GM21390 (cell line): ENCODE data around the gene TEAD1.

Experiments
- ATAC-seq: cut with Tn5 transposase; IDR thresholded peaks from one replicate; pipeline ENCODE4 v1.9.1; 2021; ENCODE audit not compliant: unreplicated experiment

TEAD1 gene

GRCh38 chr11:12925520-12925919 lies 251.3 kb downstream of the TEAD1 start:
- ATAC-seq: no peak

DNA sequence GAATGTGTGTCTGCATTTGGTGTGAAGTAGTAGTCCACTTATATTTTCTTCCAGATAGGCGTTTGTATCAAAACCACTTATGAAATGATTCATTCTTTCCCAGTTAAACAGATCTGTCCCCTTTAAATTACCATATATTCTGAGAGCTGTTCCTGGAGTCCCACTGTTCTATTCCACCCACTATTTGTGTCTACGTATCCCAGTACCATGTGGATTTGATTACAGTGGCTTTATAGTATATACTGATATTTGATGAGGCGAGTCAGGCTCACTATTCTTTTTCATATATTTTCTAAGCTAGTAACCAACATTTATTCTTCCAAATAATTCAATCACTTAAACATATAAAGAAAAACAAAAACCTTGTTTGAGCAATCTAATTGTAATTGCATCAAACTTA lies 253.0 kb downstream of the TEAD1 start:
- no peak for ATAC-seq

GRCh38 chr11:12927886-12928285 lies 253.7 kb downstream of the TEAD1 start:
- no peak for ATAC-seq

- no peak for ATAC-seq
Observed at GRCh38 chr11:12930850-12931249, 256.6 kb downstream of the TEAD1 start.

DNA sequence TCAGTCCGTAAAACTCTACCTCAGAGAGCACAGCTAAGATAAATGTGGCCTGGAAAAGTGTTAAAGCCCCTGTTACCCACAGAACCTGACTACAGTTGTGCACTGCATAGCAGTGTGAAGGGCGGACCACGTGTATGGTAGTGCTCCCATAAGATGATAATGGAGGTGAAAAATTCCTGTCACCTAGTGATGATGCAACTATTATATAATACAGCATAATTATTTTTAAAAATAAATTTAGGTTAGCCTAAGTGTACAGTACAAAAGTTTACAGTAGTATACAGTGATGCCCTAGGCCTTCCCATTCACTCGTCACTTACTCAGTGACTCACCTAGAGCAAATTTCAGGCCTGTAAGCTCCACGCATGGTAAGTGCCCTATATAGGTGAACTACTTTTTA lies 258.3 kb downstream of the TEAD1 start:
- no peak for ATAC-seq

- no peak for ATAC-seq
Observed at GRCh38 chr11:12936200-12936599, 262.0 kb downstream of the TEAD1 start.

DNA sequence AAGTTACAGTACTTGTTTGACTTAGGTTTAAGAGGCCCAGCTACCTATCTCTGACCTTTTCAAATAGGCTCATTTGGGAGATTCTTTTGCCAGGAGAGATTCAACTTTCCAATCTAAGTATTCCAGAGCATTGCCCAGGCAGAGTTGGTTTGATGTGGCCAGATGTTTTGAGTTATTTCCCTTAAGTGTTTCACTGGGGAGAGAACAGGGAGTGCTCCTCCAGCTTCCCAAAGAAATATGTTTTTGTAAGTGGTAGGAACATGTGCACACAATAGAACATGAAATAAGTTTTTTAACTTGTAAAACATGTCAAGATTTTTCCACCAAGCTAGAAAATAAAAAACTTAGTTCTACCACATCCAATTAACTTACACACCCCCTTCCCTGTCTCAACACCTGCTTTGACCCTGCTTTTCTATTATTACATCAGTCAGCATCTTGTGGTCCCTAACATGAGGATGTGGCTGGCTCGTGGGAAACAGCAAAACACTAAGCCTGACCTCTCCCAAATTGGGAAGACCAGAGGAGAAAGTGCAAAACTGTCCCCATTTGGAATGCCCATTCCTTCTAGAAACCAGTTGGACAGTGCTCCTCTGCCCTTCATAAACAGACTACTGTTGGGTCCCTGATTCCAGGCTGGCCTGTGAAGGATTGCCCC lies 264.5 kb downstream of the TEAD1 start:
- ATAC-seq: no peak

DNA sequence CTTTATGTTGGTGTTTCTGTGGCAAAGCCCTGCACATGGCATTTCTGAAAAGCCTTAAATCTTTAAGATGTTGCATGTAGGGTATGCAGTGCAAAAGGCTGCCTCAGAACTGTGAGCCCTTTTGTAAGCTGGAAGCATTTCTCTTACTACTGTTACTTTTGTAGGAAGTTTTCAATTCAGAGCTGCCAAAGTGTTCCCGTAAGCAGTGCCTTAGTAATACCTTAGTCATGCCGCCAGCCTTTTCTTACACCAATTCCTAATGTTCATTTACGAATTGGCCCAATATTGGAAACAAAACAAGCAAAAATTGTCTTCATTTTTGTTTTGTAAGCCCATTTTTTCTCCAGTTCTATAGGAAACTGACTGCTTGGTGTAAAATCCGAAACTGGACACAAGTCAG lies 267.4 kb downstream of the TEAD1 start:
- no peak for ATAC-seq

DNA sequence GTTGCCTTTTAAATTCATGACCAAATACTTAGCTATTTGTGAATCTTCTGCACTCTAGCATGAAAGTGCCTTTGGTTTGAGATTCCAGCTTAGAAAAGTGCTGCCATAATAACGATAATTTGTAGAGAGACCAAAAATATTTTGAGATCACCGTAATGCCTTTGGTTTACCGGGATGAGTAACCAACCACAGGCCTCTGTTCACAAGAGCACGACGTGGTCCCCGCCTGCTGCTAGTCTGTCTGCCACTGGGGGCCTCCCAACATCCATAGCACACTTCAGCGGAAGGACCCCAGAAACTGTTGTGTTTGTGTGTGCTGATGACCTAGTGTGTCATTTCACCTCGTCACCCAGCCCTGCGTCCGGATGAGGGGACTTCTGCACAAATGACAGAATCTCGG lies 267.9 kb downstream of the TEAD1 start:
- no peak for ATAC-seq

DNA sequence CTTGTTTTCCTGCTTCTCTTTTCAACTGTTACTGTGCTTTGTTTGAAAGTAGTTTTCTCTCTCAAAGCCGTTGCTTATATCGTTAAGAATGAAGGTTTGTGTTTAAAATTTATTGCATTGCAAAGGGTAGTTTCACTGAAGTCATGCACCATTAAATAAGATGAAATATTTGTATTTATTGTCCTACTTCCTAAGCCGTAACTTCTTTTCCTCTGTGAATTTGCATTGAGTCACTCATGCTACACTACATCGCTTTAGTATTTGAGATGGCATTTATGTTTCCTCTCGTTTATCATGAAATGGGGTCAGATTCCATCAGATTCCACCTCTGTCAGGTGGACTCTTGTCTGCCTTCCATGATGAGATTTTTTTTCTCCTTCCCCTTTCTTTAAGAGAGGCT lies 269.1 kb downstream of the TEAD1 start:
- ATAC-seq: no peak

- no peak for ATAC-seq
Observed at GRCh38 chr11:12944889-12945288, 270.7 kb downstream of the TEAD1 start.

GRCh38 chr11:12949453-12949852 lies 275.2 kb downstream of the TEAD1 start:
- ATAC-seq: no peak

DNA sequence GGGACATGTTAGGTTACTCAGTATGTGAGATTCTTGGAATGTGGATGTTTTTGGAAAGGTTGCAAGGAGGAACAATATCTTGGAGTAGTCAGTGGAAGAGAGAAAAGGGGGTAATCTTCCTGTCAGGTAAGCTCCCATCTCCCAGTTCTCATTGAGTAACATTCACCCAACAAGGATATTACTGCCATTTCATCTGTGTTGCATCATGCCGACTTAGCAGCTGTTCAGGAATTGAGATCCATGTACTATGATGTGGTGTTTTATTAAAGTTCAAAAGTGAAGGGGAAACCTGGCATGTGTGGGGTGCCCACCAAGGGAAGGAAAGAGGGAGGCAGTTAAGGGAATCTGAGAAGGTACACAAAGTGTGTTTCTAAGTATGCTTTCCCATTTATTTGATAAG lies 276.4 kb downstream of the TEAD1 start:
- ATAC-seq: no peak

GRCh38 chr11:12951376-12951775 lies 277.2 kb downstream of the TEAD1 start:
- ATAC-seq: no peak

- ATAC-seq: no peak
Observed at GRCh38 chr11:12952094-12952493, 277.9 kb downstream of the TEAD1 start.

DNA sequence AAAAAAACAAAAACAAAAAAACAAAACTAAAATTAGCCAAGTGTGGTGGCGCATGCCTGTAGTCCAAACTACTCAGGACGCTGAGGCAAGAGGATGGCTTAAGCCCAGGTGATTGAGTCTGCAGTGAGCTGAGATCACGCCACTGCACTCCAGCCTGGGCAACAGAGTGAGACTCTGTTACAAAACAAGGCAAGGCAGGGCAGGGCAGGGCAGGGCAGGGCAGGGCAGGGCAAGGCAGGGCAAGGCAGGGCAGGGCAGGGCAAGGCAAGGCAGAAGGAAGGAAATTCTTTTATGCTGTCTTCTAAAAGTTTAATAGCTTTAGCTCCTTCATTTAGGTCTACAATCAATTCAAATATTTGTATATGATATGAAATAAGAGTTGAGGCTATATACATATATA lies 284.8 kb downstream of the TEAD1 start:
- ATAC-seq: no peak

GRCh38 chr11:12961615-12962014 lies 287.4 kb downstream of the TEAD1 start:
- ATAC-seq: no peak

- ATAC-seq: no peak
Observed at GRCh38 chr11:12962306-12962705, 288.1 kb downstream of the TEAD1 start.

GRCh38 chr11:12963051-12963450 lies 288.8 kb downstream of the TEAD1 start:
- no peak for ATAC-seq

DNA sequence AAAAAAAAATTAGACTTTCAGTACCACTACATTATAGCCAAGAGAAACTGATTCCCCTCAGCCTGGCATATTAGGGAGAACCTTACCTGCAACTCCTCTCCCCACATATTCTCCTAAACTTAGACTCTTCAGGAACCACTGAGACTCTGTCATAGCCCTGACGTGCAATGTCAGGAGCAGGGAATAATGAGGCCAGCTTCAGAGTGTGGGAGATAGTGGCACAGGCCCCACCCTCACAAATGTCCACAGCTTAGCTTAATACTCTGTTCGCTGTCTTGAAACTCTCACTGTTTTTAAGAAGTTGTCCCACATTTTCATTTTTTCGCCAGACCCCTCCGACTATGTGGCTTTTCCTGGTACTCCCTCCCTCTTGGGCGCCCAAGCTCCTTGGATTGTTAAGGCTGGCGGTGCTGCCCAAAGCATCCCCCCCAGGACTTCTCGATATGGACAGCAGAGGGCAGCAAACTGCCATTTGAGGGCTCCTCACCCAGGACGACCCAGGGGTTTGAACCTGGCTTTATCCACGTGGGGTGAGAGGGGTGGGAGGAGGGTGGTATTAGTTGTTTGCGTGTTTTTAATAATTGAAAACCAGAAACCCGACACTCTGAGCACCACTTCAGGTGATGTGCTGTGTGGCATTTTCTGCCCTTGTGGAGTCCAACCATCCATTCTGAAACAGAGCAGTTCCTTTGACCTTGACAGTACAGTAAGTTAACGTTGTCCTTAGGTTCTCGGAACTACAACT lies 289.7 kb downstream of the TEAD1 start:
- peak; percentile 96 for ATAC-seq

GRCh38 chr11:12964650-12965049 lies 290.4 kb downstream of the TEAD1 start:
- no peak for ATAC-seq

- no peak for ATAC-seq
Observed at GRCh38 chr11:12966002-12966401, 291.8 kb downstream of the TEAD1 start.

- no peak for ATAC-seq
Observed at GRCh38 chr11:12968101-12968500, 293.9 kb downstream of the TEAD1 start.
